HG03520 (cell line): ENCODE results near the gene SETDB1.

Experiments
- ATAC-seq: cut with Tn5 transposase; IDR thresholded peaks from one replicate; pipeline ENCODE4 v1.9.1; 2021; ENCODE audit warnings: mild to moderate bottlenecking, moderate library complexity; ENCODE audit not compliant: unreplicated experiment

Gene SETDB1

DNA sequence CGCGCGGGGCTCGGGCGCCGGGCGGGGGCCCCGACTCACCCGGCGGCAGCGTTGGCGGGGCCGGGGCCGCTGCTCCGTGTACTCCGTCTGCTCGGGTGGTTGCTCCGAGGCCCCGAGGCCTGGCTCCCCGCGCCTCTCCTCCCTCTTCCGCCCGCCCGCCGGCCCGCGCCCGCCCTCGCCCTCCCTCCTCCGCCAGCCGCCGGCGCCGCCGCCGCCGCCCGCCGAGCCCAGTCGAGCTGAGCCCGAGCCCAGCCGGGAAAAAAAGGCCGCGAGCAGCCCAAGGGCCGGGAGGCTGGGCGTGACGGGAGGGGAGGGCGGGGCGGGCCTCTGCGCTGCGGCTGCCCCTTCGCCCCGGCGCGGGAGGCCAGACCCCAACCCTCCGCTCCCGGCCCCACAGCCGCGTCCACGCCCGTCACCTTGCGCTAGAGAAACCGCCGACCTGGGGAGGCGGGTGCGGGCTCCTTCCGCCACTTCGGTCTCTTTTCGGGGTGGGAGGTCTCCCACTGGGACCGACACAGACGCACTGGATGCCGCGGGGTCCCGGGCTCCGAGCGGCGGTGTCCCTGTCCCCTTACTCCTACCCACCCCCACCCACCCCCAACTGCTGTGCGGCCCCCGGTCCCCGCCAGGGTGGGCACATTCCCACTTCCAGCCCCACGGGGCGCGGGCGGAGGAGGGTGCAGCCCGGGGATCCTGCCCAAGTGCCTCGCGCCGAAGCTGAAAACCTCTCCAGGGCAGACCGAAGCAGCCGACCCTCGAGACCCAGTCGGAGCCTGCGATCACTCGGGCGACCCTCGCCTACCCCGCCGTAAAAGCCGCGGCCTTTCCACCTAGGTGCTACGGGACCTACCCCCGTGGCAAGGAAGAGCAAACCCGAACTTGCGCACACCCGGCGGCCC, 48.7 kb downstream of the SETDB1 start, which contains the start of gene CERS2:
Gene CERS2, minus strand, starts transcription at position 256 of the 899 bp plus-strand sequence. CDS start 5,745 bp downstream, outside the sequence.
- ATAC-seq: peak; percentile 50

DNA sequence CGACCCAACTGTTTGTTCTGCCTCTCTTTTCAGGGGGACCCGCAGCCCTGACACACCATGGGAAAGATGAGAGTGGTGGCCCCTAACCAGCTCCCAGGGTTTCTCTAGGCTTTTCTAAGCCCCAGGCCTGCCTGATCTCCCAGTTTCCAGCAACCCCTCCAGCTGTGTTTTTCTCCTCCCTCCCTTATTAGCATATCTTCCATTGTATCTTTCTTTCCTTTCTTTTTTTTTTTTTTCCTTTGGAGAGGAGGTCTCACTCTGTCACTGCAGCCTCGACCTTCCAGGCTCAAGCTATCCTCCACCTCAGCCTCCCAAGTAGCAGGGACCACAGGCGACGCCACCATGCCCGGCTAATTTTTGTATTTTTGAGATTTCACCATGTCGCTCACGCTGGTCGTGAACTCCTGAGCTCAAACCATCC, 50.2 kb downstream of the SETDB1 start:
- no peak for ATAC-seq

DNA sequence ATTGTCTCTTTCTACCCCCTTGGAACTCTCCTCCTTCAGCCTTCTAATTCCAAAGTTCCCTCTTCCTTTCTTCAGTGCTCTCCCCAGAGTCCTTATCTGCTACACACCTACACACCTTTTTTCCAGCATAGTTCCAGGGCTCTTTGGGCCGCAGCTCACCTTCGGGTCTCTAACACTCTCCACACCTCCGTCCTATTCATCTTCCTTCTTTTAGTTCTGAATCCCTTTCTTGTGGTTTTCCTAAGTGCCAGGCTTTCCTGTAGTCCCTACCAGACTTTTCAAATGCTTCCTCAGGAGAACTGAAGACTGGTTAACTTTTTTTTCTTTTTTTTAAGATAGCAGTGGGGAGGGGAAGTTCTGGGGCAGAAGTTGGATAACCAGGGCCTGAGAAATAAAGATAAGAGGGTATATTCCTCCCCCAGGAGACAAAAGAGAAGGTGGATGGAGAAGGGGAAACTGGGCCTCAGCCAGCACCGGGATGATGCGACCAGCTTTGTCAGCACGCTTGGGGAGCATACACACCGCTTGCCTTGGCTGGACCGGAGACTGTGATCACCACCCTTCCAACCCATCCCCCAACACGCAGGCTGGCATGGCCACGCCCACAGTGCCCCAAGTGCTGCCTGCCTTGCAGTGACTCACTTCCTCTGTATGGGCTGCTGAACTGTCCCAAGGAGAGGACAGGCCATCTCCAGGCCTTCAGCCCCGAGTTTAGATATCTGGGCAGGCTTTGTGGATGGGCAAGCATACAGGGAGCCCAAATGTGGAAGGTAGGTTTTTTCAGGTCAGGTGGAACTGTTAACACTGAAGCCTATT, 50.9 kb downstream of the SETDB1 start:
- no peak for ATAC-seq

DNA sequence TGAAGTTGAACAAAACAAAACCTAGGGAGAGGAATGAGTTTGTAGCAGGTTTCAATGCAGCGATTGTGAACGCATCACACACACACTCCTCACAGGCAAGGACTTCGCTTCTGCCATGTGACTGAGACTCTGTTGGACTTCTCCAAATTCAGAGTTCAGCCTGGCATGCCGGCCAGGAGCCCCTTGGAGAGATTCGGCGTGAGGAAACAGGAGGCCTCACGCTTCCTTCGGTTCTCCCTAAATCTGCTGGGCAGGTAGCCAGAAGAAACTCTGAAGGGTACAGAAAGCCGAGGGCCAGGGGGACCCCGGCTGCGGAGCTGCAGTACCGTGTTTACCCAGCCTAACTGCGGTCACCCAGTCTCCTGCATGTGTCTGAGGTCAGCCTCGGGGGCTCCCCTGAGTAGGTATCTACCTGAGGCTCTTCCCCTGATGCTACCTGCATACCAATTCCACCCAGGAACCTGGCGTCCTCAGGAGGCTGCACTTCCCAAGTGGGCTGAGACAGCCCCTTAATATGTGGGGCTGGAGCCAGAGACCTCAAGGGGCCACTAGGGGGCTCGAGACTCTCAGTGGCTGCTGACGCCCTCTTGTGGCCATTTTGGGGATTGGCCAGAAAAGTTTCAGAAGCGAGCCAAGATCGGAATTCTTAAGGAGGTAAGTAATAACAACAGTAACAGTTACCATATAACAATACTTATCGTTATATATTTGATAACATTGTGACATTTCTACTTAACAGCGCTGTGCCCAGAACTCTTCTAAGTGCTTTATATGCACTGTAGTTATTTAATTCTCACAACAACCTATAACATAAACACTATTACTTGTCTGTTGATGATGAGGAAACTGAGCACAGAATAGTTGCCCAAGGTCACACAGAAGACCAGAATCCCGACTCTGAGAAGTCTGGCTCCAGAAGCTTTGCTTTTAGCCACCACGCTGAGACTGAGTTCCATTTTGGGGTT, 53.2 kb downstream of the SETDB1 start:
- ATAC-seq: no peak

DNA sequence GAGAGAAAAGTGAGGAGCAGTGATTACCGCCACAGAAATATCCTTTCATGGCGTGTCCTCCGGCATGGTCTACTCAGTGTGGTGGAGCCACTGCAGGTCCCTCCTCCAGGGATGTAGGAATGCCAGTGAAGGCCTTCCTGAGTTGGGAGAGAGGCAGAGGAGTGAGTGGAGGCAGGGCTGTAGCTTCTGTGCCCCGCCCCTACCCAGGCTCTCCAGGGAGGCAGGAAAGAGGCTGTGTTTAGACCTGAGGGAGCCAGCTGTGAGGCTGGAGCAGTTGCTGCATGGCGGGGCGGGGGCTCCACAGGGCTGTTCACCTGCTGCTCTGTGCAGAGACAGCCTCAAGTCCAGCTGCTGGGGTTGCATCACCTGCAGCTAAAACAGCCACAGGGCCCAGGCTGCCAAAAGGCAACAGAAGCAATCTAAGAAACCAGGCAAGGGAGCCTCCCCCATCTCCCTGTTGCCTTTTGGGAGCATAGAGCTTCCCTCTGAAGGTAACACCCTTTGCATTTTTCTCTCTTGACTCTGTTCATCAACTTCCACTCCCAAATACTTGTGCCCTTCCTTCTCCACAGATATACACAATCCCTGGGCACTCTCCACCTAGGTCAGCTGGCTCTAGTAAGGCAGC, 55.1 kb downstream of the SETDB1 start:
- no peak for ATAC-seq

DNA sequence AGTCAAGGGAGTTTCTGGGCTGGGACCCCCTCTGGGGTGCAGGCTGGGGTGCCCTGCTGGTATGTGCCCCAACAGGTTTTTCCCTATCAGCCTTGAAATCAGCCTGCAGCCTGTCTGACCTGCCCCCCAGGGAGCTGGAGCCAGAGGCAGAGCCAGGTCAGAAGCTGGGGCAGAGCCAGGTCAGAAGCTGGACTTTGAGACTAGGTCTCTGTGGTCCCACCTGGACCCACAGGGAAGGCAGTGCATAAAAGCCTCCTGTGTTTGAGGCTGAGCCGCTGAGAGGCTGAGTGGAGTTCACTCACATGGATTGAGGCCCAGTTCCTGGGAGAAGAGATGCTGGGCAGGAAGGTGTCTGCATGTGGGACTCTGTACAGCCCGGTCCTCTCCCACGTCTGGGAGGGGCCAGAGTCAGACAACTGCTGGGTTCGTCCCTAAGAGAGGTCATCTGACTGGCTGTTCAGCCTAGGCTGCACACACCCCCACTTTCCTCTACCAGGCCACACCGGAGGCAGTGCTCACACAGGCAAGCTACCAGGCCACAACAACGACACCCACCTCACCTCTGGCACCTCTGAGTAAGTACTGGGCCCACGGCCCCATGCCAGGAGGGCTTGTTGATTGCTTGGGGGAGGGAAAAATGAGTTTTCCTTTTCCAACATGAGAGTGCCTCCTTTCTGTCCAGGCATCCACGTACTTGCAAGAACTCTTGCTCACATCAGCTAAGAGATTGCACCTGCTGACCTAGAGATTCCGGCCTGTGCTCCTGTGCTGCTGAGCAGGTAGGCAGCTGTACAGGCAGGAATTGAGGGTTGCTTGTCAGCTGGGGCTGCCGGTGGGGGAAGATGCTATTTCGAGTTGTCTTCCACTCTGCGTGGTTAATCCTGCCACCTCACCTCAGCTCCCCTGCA, 55.9 kb downstream of the SETDB1 start, which contains the start of gene ANXA9:
Gene ANXA9, plus strand, starts transcription at position 488 of the 908 bp plus-strand sequence. CDS start 814 bp downstream, outside the sequence.
- no peak for ATAC-seq

DNA sequence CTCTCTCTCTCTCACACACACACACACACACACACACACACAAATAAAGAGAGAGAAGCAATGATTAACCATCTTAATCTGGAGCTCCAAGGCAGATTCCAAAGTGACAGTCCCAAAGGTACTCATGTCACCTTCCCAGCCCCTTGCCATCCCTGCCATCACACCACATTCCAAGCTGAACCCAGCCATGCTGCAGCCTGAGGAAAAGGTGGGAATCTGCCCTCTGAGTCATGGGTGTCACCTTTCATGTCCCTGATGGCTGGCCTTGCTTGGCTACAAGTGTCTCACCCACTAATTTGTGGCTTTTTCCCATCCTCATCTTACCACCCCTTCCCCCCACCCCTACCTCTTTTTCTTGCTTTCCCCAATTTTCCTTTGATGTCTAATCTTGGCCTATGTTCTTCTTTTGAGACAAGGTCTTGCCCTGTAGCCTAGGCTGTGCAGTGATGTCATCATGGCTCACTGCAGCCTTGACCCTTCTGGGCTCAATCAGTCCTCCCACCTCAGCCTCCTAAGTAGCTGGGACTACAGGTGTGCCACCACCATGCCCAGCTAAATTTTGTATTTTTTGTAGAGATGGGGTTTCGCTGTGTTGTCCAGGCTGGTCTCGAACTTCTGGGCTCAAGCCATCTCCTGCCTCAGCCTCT, 59.1 kb downstream of the SETDB1 start:
- ATAC-seq: no peak

DNA sequence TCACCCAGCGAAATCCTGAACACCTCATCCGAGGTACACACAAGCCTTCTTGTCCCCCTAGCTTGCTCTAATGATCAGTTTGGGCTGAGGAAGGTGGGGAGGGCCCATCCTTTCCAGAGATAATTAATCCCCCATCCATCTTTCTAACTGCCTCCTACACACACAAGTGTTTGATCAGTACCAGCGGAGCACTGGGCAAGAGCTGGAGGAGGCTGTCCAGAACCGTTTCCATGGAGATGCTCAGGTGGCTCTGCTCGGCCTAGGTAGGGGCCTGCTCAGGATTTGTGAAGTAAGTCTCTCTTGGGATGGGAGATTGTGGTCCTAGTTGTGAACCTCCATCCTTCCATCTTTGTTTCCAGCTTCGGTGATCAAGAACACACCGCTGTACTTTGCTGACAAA, 61.8 kb downstream of the SETDB1 start:
- ATAC-seq: no peak

DNA sequence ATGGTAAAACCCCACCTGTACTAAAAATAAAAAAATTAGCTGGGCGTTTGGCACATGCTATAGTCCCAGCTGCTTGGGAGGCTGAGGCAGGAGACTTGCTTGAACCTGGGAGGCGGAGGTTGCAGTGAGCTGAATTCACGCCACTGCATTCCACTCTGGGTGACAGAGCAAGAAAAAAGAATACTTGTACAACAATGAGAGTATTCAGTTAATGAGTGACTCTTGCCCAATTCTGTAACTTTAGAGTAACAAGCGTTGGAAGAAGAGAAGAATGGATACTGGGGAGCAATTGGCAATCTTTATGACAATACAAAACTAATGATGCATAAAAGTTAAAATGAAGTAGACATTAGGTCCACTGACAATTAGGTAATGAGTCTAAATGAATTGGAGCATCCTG, 66.5 kb downstream of the SETDB1 start:
- no peak for ATAC-seq

DNA sequence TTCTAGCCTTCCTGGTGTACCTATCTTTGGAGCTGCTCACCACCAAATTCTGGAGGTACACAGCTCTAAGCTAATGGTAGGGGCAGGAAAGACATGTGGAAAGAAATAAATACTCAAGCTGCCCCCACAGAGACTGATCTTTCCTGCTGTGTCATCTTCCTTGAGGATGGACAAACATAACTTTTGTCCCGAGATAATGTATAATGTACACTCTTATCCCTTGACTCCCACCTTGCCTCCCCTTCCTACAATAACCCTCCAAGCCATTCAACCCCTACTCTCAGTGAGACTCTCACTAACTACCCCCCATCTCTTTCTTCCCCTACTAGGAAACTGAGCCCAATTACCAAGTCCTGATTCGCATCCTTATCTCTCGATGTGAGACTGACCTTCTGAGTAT, 68.1 kb downstream of the SETDB1 start:
- no peak for ATAC-seq

DNA sequence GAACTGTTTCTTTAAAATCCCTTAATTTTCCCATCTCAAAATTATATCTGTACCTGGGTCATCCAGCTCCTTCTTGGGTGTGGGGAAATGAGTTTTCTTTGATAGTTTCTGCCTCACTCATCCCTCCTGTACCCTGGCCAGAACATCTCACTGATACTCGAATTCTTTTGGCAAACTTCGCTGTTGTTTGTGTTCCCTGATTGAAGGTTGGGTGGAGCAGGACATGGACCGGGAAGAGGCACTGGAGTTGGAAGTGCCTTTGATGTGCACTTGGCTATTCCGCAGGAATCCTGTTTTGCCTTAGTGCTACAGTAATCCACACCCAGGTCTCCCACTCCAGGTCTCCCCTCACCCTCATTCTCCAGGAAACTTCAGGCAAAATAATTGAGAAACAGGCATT, 69.3 kb downstream of the SETDB1 start:
- ATAC-seq: no peak

DNA sequence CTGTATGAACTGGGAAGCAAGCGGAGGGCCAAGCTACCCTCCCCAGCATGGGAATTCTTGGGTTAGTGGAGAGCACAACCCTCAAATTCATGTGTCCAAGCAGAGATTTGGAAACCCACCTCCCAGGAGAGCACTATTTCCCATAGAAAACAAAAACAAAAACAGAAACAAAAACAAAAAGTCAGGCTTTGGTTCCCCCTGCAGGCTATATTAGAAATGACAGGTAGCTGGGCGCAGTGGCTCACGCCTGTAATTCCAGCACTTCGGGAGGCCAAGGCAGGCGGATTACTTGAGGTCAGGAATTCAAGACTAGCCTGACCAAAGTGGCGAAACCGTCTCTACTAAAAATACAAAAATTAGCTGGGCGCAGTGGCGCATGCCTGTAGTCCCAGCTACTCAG, 69.7 kb downstream of the SETDB1 start:
- ATAC-seq: no peak

DNA sequence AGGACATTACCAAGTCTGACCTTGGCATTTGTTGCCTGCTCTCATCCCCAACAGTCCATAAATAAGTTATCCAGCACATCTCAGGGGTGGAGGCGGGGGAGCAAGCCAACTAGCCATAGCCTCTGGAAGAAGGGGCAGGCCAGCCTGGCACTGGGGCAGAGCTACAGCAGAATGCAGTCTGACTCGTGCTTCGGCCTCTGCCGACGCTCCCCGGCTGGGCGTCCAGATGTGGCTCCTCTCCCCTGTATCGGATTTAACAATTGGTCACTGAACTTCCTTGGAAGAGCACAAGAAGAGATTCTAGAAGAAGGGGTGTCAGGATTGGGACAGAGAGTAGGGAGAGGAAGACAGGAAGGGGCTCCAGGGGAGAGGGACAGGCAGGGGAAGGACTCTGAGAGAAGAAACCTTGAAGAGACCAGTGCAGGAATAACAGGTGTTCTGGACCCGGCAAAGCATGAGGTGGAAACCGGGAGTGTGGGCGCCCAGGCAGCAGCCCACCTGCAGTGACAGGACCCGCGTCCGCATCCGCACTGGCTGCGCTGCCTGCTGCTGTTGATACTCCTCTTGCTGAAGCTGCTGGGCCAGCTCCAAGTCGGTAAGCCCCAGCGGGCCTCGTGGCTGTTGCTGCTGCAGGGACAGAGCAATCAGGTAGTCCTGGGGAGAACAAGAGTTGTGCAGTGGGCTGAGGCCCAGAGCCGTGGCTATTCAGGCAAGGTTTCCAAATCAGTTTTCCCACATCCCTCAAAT, 71.1 kb downstream of the SETDB1 start:
- ATAC-seq: no peak

DNA sequence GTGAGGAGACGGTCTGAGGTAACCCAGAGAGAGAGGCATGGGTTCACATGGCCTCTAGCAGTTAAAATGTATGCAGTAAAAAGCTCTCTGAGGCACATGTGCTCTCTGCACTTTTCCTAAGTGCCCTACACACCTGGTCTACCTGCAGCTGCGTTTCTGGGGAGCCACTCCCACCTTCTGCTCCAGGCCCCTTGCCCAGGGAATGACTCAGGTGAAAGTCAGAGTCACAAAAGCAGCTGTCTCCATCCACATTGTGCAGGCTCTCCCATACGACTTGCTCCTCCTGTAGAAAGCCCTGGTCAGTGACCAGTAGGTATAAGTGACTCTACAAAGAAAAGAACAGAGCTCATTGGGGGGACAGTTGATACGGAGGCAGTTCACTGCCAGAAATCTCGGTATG, 71.8 kb downstream of the SETDB1 start:
- no peak for ATAC-seq

DNA sequence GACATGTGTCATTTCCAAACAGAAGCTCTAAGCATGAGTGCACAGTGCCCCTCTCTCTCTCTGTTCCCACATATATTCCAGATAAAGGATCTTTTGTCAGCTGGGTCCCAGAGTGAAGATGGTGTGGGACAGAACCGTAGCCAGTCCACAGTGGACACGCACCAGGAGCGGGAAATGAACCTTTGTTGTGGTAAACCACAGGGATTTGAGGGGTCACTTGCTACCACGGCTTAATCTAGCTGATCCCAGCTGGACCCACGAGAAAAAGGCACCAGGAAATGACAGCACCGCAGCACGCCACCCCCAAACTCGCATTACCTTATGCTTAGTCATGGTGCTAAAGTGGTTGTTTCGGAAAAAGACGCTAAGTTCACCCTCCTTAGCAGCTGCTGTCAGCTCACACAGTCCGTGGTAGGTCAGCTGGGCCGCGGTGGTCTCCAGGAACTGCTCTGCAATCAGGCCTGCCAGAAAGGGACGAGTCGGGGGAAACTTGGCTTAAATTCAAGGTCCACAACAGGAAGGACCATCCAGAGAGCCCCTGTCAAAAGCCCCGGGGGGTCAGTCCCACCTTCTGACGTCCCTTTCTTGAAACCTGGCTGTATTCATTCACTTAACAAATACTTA, 73.0 kb downstream of the SETDB1 start:
- ATAC-seq: no peak

DNA sequence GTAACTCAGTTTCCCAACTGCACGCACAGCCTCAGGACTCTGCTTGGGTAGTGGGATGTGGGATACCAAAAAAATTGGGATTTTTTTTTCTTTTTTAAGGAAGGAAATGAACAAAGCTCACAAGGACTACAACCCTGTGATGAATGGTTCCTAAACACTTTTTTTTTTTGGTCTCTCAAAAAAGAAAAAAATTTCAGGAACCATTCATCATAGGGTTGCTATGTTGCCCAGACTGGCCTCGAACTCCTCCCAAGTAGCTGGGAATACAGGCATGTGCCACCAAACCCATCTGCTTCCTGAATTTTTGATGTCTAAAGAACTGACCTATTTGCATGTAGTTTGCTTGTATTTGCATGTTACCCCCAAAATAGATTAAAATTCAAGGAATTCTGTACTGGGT, 73.8 kb downstream of the SETDB1 start:
- ATAC-seq: no peak

DNA sequence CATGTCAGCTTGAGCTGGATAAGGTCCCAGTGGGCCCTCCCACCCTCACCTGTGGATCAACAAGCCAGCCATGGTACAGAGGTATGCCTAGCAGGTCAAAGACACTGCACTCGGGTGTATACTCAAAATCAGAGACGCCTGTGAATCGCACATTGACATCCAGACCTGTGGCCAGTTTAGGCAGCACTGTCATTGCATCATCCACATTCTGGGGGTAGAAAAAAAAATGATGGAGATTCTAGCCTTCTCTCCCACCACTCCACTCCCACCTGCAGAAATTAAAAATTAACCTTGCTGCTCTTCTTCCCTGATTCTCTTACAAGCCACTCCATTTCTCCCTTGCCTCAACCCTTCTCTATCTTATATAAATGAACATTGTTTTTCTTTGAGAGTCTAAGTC, 74.2 kb downstream of the SETDB1 start:
- no peak for ATAC-seq
